Adrenal gland (tissue), 5 donors: ENCODE results near the gene CDK4.

ENCODE experiments used
- CTCF ChIP-seq, 6 experiments: fragments of 450-650 bp in 4 of 6; fragments of 200-600 bp in 2 of 6; sonication (generic) in 1 of 6; IDR thresholded peaks; 1 replicate in 5 of 6; 2 replicates in 1 of 6; pipeline versions ENCODE4 v1.5.1 to v1.8.0; 2016 to 2021; ENCODE audit warnings: antibody characterized with exemption in 6 of 6, mild to moderate bottlenecking in 2 of 6, moderate library complexity in 1 of 6
- POLR2A ChIP-seq, 2 donors: fragments of 450-650 bp; IDR thresholded peaks; one replicate each; pipeline ENCODE4 v1.6.1; 2017; ENCODE audit warnings: antibody characterized with exemption in 2 of 2, mild to moderate bottlenecking in 2 of 2, moderate library complexity in 1 of 2
- donor health status: DM: no; HTN: no; CAD: no.

GRCh38 chr12:57758552-57759359 is 6.6 kb upstream of the CDK4 start:
- TF ChIP-seq CTCF (IDR thresholded peaks at IDR 0.05) = no peak
- no peak for TF ChIP-seq POLR2A (IDR thresholded peaks at IDR 0.05)
